Cardiac fibroblast (primary cell): ENCODE results near the gene NINJ2.
A peak's percentile ranks its signal among the peaks of the same experiment; 100 is the strongest.

Source experiments
- DNase-seq, 2 donors: peaks; one replicate each; pipeline versions ENCODE4 v3.0.0 to v3.0.0-alpha.2; 2010; ENCODE audit warnings: low read depth in 2 of 2
- H3K4me3 ChIP-seq, 2 donors: replicated peaks in 1 of 2; 1 replicate in 1 of 2; 2 replicates in 1 of 2; pipeline ENCODE4 v1.5.1; 2011; ENCODE audit warnings: low read depth in 2 of 2, low read length in 2 of 2, mild to moderate bottlenecking in 2 of 2, moderate library complexity in 1 of 2
- TF ChIP-seq, protein P1 (sequence below): IDR thresholded peaks from one replicate; pipeline ENCODE4 v1.5.1; 2011; ENCODE audit warnings: low read depth, mild to moderate bottlenecking, low read length, inconsistent platforms

Gene NINJ2

DNA sequence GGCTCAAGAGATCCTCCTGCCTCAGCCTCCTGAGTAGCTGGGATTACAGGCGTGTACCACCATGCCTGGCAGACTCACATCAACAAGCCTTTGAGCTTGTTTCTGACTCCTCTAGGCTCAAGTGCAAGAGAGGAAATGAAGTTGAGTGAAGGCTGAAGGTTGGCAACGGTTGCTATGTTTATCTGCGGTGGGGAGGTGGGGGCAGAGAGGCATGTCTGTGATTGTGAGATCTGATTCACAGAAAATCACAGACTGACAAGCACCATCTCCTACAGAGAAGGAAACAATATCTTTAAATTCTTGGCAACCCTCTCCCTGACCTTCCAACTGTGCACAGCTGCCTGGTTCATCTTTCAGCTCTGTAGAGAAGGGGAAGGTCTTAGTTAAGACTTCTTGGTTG lies 22.1 kb upstream of the NINJ2 start:
- TF ChIP-seq, protein P1, sequence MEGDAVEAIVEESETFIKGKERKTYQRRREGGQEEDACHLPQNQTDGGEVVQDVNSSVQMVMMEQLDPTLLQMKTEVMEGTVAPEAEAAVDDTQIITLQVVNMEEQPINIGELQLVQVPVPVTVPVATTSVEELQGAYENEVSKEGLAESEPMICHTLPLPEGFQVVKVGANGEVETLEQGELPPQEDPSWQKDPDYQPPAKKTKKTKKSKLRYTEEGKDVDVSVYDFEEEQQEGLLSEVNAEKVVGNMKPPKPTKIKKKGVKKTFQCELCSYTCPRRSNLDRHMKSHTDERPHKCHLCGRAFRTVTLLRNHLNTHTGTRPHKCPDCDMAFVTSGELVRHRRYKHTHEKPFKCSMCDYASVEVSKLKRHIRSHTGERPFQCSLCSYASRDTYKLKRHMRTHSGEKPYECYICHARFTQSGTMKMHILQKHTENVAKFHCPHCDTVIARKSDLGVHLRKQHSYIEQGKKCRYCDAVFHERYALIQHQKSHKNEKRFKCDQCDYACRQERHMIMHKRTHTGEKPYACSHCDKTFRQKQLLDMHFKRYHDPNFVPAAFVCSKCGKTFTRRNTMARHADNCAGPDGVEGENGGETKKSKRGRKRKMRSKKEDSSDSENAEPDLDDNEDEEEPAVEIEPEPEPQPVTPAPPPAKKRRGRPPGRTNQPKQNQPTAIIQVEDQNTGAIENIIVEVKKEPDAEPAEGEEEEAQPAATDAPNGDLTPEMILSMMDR, result no peak
- DNase-seq, result peak; percentile 30 to 68
- no peak overlapping the region for H3K4me3 ChIP-seq

DNA sequence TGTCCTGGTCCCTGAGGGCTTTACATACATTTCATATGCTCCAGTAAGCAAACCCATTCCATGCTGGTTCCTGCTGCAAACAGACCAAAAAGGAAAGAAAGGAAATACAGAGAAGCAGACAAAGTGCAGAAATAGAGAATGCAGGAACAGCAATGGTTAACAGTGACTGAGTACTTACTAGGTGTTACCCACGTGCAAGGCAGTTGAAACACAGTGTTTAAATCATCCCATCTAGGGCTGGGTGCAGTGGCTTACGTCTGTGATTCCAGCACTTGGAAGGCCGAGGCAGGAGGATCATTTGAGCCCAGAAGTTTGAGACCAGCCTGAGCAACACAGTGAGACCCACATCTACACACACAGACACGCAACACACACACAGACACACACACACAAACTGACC lies 21.2 kb upstream of the NINJ2 start:
- H3K4me3 ChIP-seq, result no peak overlapping the region
- TF ChIP-seq, protein P1, result no peak
- no peak for DNase-seq

DNA sequence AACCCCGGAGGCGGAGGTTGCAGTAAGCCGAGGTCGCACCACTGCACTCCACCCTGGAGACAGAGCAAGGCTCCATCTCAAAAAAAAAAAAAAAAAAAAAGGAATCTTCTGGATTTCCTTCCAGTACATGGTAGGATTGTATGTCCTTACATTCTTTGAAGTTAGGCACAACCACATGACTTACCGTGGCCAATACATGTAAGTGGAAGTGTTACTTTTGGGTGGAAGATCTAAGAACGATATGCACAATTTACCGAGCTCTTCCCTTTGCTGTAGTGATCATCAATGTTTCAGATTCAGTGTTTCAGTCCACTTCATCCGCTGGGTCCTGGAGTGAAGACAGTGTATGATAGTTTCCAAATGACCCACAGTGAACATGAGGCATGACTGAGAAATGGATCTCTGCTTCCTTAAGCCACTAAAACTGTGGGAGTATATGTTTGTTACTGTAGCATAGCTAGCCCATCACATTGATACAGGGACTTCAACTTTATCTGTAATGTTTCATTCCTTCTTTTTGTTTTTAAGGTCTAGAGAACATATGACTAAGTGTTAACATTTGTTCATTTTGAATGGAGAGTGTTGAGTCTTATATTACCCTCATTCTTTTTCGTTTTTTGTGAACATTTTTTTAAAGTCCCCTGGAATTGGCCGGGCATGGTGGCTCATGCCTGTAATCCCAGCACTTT lies 18.5 kb upstream of the NINJ2 start:
- H3K4me3 ChIP-seq, result no peak overlapping the region
- no peak for DNase-seq
- TF ChIP-seq, protein P1, result no peak

DNA sequence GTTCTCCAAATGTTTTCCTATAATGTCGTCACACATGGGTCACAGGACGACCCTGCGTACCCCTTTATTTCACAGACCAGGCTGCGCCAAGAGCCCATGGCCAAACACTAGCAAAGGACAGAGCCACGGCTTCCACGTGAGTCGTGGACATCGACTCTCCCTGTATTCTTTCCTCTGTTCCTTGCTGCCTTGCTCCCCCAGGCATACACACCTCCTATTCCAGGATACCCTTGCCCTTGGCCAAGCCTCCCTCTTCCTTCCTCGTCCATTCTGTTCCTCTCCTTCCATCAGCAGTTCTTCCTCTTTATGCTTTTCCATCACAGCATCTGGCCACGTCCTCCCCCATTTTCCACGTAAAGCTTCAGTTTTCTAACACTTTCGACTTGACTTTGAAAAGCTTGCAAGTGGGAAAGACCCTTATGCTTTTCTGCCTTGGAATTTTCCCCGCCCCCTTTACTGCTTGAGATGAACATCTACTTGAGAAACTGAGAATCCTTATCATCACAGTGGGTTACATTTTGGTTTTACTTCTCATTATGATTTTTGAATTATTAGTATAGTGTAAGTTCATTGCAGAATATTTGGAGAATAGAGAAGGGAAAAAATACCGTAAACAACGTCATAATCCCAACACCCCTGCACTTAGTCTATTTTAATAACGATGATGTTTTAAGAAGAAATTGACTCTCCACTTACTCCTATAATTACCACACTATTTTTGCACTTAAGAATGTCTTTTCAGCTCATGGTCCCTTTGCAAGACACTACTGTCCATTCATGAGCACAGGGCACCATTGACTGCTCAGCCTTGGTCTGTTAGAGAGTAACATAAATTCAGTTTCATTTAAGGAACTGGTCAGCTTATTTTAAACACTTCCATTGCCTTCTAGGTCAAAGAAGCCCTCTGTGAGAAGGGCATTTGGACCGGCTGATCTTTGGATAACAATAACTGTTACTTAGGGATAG lies 15.8 kb upstream of the NINJ2 start:
- DNase-seq, result no peak
- TF ChIP-seq, protein P1, result no peak
- H3K4me3 ChIP-seq, result no peak overlapping the region

DNA sequence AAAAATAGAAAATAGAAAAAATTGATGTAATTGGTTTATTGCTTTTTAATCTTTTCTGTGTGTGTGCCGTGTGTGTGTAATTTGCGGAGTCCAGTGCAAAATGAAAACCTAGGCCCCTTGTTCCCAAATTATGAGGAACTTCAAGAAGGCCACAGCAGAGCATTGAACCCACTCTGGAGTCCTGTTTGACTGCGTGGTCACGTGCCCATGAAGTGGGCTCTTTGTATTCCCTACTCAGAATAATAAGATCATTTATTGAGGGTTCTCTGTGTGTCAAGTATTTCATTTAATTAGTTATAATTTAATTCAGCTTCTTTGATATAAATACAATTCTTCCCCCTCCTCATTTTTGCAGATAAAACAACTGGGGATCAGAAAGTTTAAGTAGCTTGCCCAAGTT lies 12.3 kb upstream of the NINJ2 start:
- TF ChIP-seq, protein P1, result no peak
- no peak for DNase-seq
- no peak overlapping the region for H3K4me3 ChIP-seq

DNA sequence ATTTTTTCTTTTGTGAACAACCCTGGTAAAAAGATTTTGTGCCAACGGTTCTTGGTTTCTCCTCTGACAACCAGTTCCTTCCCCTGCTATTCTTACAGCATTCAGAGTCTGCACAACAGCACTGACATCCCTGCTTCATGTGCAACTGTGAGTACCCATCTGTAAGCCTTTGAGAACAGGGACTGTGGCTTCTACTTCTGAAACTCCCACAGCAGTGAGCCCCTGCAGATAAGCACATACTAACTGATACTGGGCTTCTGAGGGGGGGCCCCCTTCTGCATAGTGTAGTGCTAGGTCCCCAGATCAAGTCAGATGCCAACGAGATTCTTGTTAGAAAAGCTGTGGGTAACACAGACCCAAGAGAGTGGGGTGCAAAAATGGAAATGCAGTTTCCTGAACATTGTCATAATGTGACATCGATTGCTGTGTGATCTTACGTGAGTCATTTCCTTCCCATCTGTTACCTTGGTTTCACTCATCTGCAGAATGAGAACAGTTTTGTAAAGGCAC lies 11.1 kb upstream of the NINJ2 start:
- TF ChIP-seq, protein P1, result no peak
- peak in 1 of 2 donors; percentile 22 for DNase-seq
- no peak overlapping the region for H3K4me3 ChIP-seq
